K562 (cell line): ENCODE data around the gene FAM186B. TPM values are rescaled to one million over a fixed set of nuclear protein-coding genes. Genes with fewer than 3 reads are reported as not detected.
A peak's percentile ranks its signal among the peaks of the same experiment; 100 is the strongest.

Source experiments
- ATF3 ChIP-seq, 2 experiments: fragments of 450-650 bp in 1 of 2; sonication (generic) in 1 of 2; formaldehyde crosslinking in 1 of 2; IDR thresholded peaks in 1 of 2; conservative IDR thresholded peaks in 1 of 2; 2 replicates each; pipeline versions ENCODE4 v1.6.1 to v1.8.1; 2016 to 2023; ENCODE audit warnings: mild to moderate bottlenecking in 2 of 2, moderate library complexity in 2 of 2, inconsistent platforms in 1 of 2, missing genetic modification reagents in 1 of 2
- ATF4 ChIP-seq: fragments of 450-650 bp; formaldehyde crosslinking; IDR thresholded peaks from 2 replicates; pipeline ENCODE4 v1.4.0; 2022; ENCODE audit warnings: mild to moderate bottlenecking, moderate library complexity
- CBX1 ChIP-seq: sonication (generic); IDR thresholded peaks from 2 replicates; pipeline ENCODE4 v1.6.1; 2016; ENCODE audit warnings: antibody characterized with exemption, low read depth, mild to moderate bottlenecking
- MAFG ChIP-seq: fragments of 450-650 bp; conservative IDR thresholded peaks from 2 replicates; pipeline ENCODE4 v1.6.1; 2016; ENCODE audit warnings: missing genetic modification characterization, missing compliant biosample characterization
- MAX ChIP-seq: sonication (generic); formaldehyde crosslinking; IDR thresholded peaks from 2 replicates; pipeline ENCODE4 v1.9.0; 2022; ENCODE audit warnings: mild to moderate bottlenecking, missing genetic modification reagents
- MLX ChIP-seq, 2 experiments: fragments of 450-650 bp in 1 of 2; sonication (generic) in 1 of 2; formaldehyde crosslinking; conservative IDR thresholded peaks; 2 replicates each; pipeline versions ENCODE4 v1.4.0 to v1.8.1; 2020 to 2022; ENCODE audit warnings: mild to moderate bottlenecking in 1 of 2, missing genetic modification reagents in 1 of 2
- SLC30A9 ChIP-seq: fragments of 250-450 bp; sonication (Bioruptor Pico); IDR thresholded peaks from 2 replicates; pipeline ENCODE4 v1.8.0; 2022; ENCODE audit warnings: mild to moderate bottlenecking, moderate library complexity
- SMAD3 ChIP-seq: fragments of 450-650 bp; formaldehyde crosslinking; conservative IDR thresholded peaks from 2 replicates; pipeline ENCODE4 v1.4.0; 2020; ENCODE audit warnings: mild to moderate bottlenecking
- SMARCA4 ChIP-seq: fragments of 450-650 bp; IDR thresholded peaks from 2 replicates; pipeline ENCODE4 v1.6.1; 2016
- SRSF9 ChIP-seq: fragments of 200-400 bp; formaldehyde crosslinking; IDR thresholded peaks from 2 replicates; pipeline ENCODE4 v1.6.1; 2017; ENCODE audit warnings: low read depth, low read length, borderline replicate concordance
- TEAD2 ChIP-seq: fragments of 450-650 bp; IDR thresholded peaks from 2 replicates; pipeline ENCODE4 v1.6.1; 2016; ENCODE audit warnings: missing genetic modification characterization, control low read depth, missing compliant biosample characterization
- ZNF766 ChIP-seq: fragments of 200-800 bp; sonication (Bioruptor generic); conservative IDR thresholded peaks from 2 replicates; pipeline ENCODE4 v1.6.1; 2016; ENCODE audit warnings: missing genetic modification characterization, missing compliant biosample characterization
- ZSCAN32 ChIP-seq: fragments of 450-650 bp; formaldehyde crosslinking; IDR thresholded peaks from 2 replicates; pipeline ENCODE4 v1.4.0; 2020; ENCODE audit warnings: mild to moderate bottlenecking, moderate library complexity
- polyA plus RNA-seq, 8 experiments: library from polyadenylated mRNA; depleted of rRNA in 4 of 8; stranded (reverse) in 5 of 8; unstranded in 3 of 8; fragments of >200 nt; fragmentation: Nextera tagmentation in 2 of 8; fragmentation: Illumina TruSeq in 1 of 8; extraction: Ambion mirVana in 2 of 8; extraction: Trizol in 1 of 8; gene quantifications; 2 replicates each; pipeline versions ENCODE4 v1.2.1 to v1.2.3, GENCODE V29; 2011 to 2014; ENCODE audit warnings: inconsistent platforms in 1 of 8, missing spikeins in 1 of 8
- total RNA-seq, 7 experiments: library from RNA; depleted of rRNA in 6 of 7; stranded (reverse); fragments of >200 nt in 6 of 7; fragmentation: Illumina TruSeq in 2 of 7; extraction: Trizol in 2 of 7; gene quantifications; 2 replicates each; pipeline versions ENCODE4 v1.2.1 to v1.2.3, GENCODE V29; 2011 to 2021; ENCODE audit warnings: low replicate concordance in 1 of 7

Gene FAM186B
- total and polyA plus RNA-seq, 9 of the 15 experiments (the other 6 are each of a cell fraction or from before 2014, with no cell fraction given): 0.07 to 0.42 (median 0.15) TPM

GRCh38 chr12:49619286-49619685, 13.8 kb upstream of the FAM186B start (continued):
- TF ChIP-seq ZNF766 (no peak), ZSCAN32 (peak; percentile 59; the same call in 1 of the 2 replicates), CBX1 (no peak), ATF3 (IDR thresholded peaks at IDR 0.05) (peak; percentile 76), ATF3 (CRISPR knock-in tag; conservative IDR thresholded peaks at IDR 0.05) (no peak), SLC30A9 (CRISPR knock-in tag) (no peak), MAFG (tag) (no peak), MLX (CRISPR knock-in tag; conservative IDR thresholded peaks at IDR 0.05) (no peak), ATF4 (CRISPR knock-in tag) (peak; percentile 28; the same call in 1 of the 2 replicates), SMAD3 (no peak), MAX (CRISPR knock-in tag) (no peak), SRSF9 (no peak), SMARCA4 (no peak), TEAD2 (tag) (no peak)
